NCI-H446 treated with DMSO at 0.1 percent for 48 hours (cell line): ENCODE data around the gene OR51Q1.

ENCODE experiments used
- DNase-seq: peaks from one replicate; lab custom pipeline; 2025; lab: John Stamatoyannopoulos, UW

Gene OR51Q1

GRCh38 chr11:5421811-5422210 lies at the start of gene OR51Q1:
TSS of gene OR51Q1 (plus strand) at chr11:5422111. CDS start at chr11:5422201, 90 bp downstream.
- DNase-seq: no peak

GRCh38 chr11:5380740-5381342 lies 41.1 kb upstream of the OR51Q1 start:
- DNase-seq: no peak

- DNase-seq: no peak
These were observed 38.3 kb upstream of the OR51Q1 start, which contains the start of gene OR51M1 for GRCh38 chr11:5383576-5383975. TSS of gene OR51M1 (plus strand) at chr11:5383812. CDS start at chr11:5389399, 5,587 bp downstream.

GRCh38 chr11:5384335-5384734 lies 37.6 kb upstream of the OR51Q1 start:
- DNase-seq: no peak

GRCh38 chr11:5390210-5390609 lies 31.7 kb upstream of the OR51Q1 start:
- no peak for DNase-seq

- DNase-seq: no peak
These were observed 27.8 kb upstream of the OR51Q1 start for GRCh38 chr11:5394091-5394490.

GRCh38 chr11:5398936-5399335 lies 23.0 kb upstream of the OR51Q1 start:
- DNase-seq: no peak

GRCh38 chr11:5405173-5405572 lies 16.7 kb upstream of the OR51Q1 start:
- DNase-seq: no peak

GRCh38 chr11:5420993-5421392 lies 918 bp upstream of the OR51Q1 start:
- no peak for DNase-seq

- DNase-seq: no peak
These were observed 1.2 kb downstream of the OR51Q1 start for GRCh38 chr11:5423131-5423530.

- DNase-seq: no peak
These were observed 19.5 kb downstream of the OR51Q1 start, which contains the start of gene OR51I1 for GRCh38 chr11:5441414-5441813. TSS of gene OR51I1 (minus strand) at chr11:5441514. CDS start at chr11:5441514, 0 bp downstream.

- no peak for DNase-seq
These were observed 22.0 kb downstream of the OR51Q1 start for GRCh38 chr11:5443835-5444393.

GRCh38 chr11:5449023-5449422 lies 27.1 kb downstream of the OR51Q1 start, which contains the start of gene OR51I2:
TSS of gene OR51I2 (plus strand) at chr11:5449323. CDS start at chr11:5453489, 4,166 bp downstream.
- DNase-seq: no peak

- DNase-seq: no peak
These were observed 27.5 kb downstream of the OR51Q1 start for GRCh38 chr11:5449432-5449831.

- no peak for DNase-seq
These were observed 39.2 kb downstream of the OR51Q1 start for GRCh38 chr11:5460983-5461621.

GRCh38 chr11:5467527-5467926 lies 45.6 kb downstream of the OR51Q1 start:
- DNase-seq: no peak
